Brain microvascular endothelial cell (primary cell): Measurements from ENCODE around the gene SPAG8.

Source experiments
- DNase-seq: peaks from one replicate; pipeline ENCODE4 v3.0.0-alpha.2; 2020
- H3K27ac ChIP-seq: fragments of 250-450 bp; sonication (Bioruptor Pico); 2 replicates; pipeline ENCODE4 v1.5.1; 2020; ENCODE audit warnings: mild to moderate bottlenecking, moderate library complexity
- H3K27me3 ChIP-seq: fragments of 250-450 bp; sonication (Bioruptor Pico); replicated peaks from 2 replicates; pipeline ENCODE4 v1.5.1; 2020; ENCODE audit warnings: mild to moderate bottlenecking
- H3K36me3 ChIP-seq: fragments of 250-450 bp; sonication (Bioruptor Pico); replicated peaks from 2 replicates; pipeline ENCODE4 v1.5.1; 2020; ENCODE audit warnings: mild to moderate bottlenecking
- H3K4me3 ChIP-seq: 2 replicates; pipeline ENCODE4 v1.5.1; 2011; ENCODE audit warnings: low read depth, mild to moderate bottlenecking, control low read depth, low read length, moderate library complexity
- CTCF ChIP-seq: IDR thresholded peaks from 2 replicates; pipeline ENCODE4 v1.5.1; 2011; ENCODE audit warnings: low read depth, mild to moderate bottlenecking, moderate library complexity, low read length, control low read depth, inconsistent platforms; ENCODE audit errors: missing control alignments
- in situ Hi-C: cut with HindIII; loops from 2 replicates; pipeline ENCODE4 v1.10.0; 2017; ENCODE audit warnings: low sequenced_read_pairs, low pct_ligation_motif_present

Gene SPAG8

GRCh38 chr9:35783418-35783817 is 28.6 kb downstream of the SPAG8 start:
- TF ChIP-seq CTCF, result no peak
- Histone ChIP-seq H3K4me3 (no peak overlapping the region), H3K27me3 (peaks cover 4% of the 10 kb centered on the region), H3K27ac (no peak overlapping the region), H3K36me3 (no peaks in the 10 kb centered on the region)
- DNase-seq, result no peak
- in situ Hi-C loops, result no loop called here

- DNase-seq, result no peak
- Histone ChIP-seq H3K4me3 (no peak overlapping the region), H3K27ac (no peak overlapping the region), H3K27me3 (peaks cover 4% of the 10 kb centered on the region), H3K36me3 (no peaks in the 10 kb centered on the region)
- in situ Hi-C loops, result no loop called here
- TF ChIP-seq CTCF, result no peak
Measured at GRCh38 chr9:35781066-35781465, 31.0 kb downstream of the SPAG8 start.

- Histone ChIP-seq H3K27me3 (peaks cover 4% of the 10 kb centered on the region), H3K36me3 (no peaks in the 10 kb centered on the region), H3K4me3 (no peak overlapping the region), H3K27ac (no peak overlapping the region)
- TF ChIP-seq CTCF, result no peak
- in situ Hi-C loops, result no loop called here
- no peak for DNase-seq
Measured at GRCh38 chr9:35778496-35778895, 33.6 kb downstream of the SPAG8 start.

- in situ Hi-C loops, result no loop called here
- Histone ChIP-seq H3K27ac (no peak overlapping the region), H3K27me3 (peaks cover 4% of the 10 kb centered on the region), H3K4me3 (no peak overlapping the region), H3K36me3 (no peaks in the 10 kb centered on the region)
- no peak for DNase-seq
- no peak for TF ChIP-seq CTCF
Measured at GRCh38 chr9:35776018-35776417, 36.0 kb downstream of the SPAG8 start.

- TF ChIP-seq CTCF, result no peak
Measured at GRCh38 chr9:35774907-35775635, 37.0 kb downstream of the SPAG8 start.

GRCh38 chr9:35771943-35772342 is 40.1 kb downstream of the SPAG8 start:
- DNase-seq, result no peak
- no peak for TF ChIP-seq CTCF
- H3K36me3 ChIP-seq, result no peaks in the 10 kb centered on the region
- no peak overlapping the region for H3K27ac ChIP-seq
- no peaks in the 10 kb centered on the region for H3K27me3 ChIP-seq
- H3K4me3 ChIP-seq, result no peak overlapping the region
- in situ Hi-C loops, result no loop called here

More at GRCh38 chr9:35774907-35775635, 37.0 kb downstream of the SPAG8 start:
- in situ Hi-C loops, result no loop called here
- H3K4me3 ChIP-seq, result no peak overlapping the region
- H3K27ac ChIP-seq, result no peak overlapping the region
- H3K27me3 ChIP-seq, result peaks cover 4% of the 10 kb centered on the region
- H3K36me3 ChIP-seq, result no peaks in the 10 kb centered on the region
- DNase-seq, result no peak
